GM19025 (cell line): Measurements from ENCODE around the gene LASP1.
"Not testable (repeated sequence)": the region's sequence is repeated elsewhere in the genome, so short reads cannot be mapped to it uniquely, and the experiment has no call there.

ENCODE experiments used
- ATAC-seq: cut with Tn5 transposase; IDR thresholded peaks from one replicate; pipeline ENCODE4 v1.9.1; 2021; ENCODE audit warnings: mild to moderate bottlenecking, low read depth, moderate library complexity; ENCODE audit not compliant: unreplicated experiment

Gene LASP1

GRCh38 chr17:38869526-38870258 is at the start of gene LASP1:
Gene LASP1, plus strand, starts transcription at chr17:38870058. Its CDS starts 132 bp downstream, at chr17:38870190.
- peak; percentile 48 for ATAC-seq

GRCh38 chr17:38824899-38825761 is 44.7 kb upstream of the LASP1 start, which contains the start of gene CWC25:
Gene CWC25, minus strand, starts transcription at chr17:38825321. Its CDS starts 138 bp downstream, at chr17:38825183.
- peak; percentile 74 for ATAC-seq

- ATAC-seq: no peak
These were observed 44.1 kb upstream of the LASP1 start for GRCh38 chr17:38825762-38826247.

- ATAC-seq: no peak
These were observed 25.5 kb upstream of the LASP1 start for GRCh38 chr17:38844261-38844757.

GRCh38 chr17:38848557-38848891 is 21.3 kb upstream of the LASP1 start:
- ATAC-seq: no peak

- ATAC-seq: no peak
These were observed 20.8 kb upstream of the LASP1 start for GRCh38 chr17:38848939-38849605.

GRCh38 chr17:38850374-38850773 is 19.5 kb upstream of the LASP1 start:
- no peak for ATAC-seq

GRCh38 chr17:38851434-38851833 is 18.4 kb upstream of the LASP1 start:
- ATAC-seq: no peak

GRCh38 chr17:38852771-38853291 is 17.0 kb upstream of the LASP1 start:
- ATAC-seq: no peak

- peak; percentile 82 for ATAC-seq
These were observed 16.3 kb upstream of the LASP1 start, which contains the start of gene RPL23 for GRCh38 chr17:38853292-38854219. Gene RPL23, minus strand, starts transcription at chr17:38853721. Its CDS starts 11 bp downstream, at chr17:38853710.

- not testable (repeated sequence) for ATAC-seq
These were observed 14.7 kb upstream of the LASP1 start for GRCh38 chr17:38855101-38855714.

GRCh38 chr17:38857271-38857670 is 12.6 kb upstream of the LASP1 start:
- no peak for ATAC-seq

- ATAC-seq: no peak
These were observed 8.4 kb upstream of the LASP1 start for GRCh38 chr17:38861399-38861843.

GRCh38 chr17:38864636-38865398 is 5.0 kb upstream of the LASP1 start:
- no peak for ATAC-seq

- no peak for ATAC-seq
These were observed 2.5 kb upstream of the LASP1 start for GRCh38 chr17:38867179-38867967.

- no peak for ATAC-seq
These were observed 1.7 kb upstream of the LASP1 start for GRCh38 chr17:38867968-38868816.
